Activated T-cell treated with anti-CD3 and anti-CD28 coated beads for 1 hour (primary cell): ENCODE results near the gene IQCN.

ENCODE experiments used
- DNase-seq: peaks from one replicate; pipeline ENCODE4 v3.0.0-alpha.2; 2020; ENCODE audit warnings: low read depth

The IQCN gene

DNA sequence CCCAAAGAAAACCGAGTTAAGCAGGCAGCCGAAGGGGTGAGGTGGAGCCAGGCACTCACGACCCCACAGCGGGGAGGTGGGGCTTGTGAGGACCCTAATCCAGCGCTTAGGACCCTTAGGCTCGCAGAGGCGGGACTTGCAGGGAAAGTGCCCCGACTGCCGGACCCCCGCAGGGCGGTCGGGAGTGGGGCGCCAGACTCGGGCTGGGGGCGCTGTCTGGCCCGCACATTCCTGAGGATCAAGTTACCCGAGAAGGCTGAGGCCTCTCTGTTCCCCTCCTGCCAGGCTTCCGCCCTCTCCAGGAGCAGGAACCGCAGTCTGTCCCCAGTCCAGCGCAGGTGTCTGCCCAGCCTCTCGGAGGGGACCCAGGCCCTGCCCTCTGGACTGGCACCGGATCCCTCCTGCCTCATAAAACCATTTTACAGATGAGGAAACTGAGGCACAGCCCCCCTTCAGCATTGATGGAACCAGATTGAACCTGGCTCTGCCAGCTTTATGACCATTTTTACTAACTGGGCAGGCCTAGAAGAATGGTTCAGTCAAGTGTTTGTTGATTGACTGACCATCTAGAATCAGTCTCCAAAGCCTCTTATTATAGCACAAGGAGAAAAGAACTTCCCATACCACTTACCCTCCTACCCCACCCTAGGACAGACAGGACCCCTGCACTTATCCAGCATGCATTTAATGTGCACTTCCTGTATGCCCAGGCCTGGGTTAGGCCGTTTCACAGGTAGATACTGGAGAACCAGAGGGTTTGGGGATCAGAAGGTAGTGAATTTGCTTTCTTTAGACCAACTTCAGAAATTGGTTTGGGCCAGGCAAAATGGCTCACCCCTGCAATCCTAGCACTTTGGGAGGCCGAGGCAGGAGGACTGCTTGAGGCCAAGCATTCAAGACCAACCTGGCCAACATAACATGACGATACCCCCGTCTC, 13.9 kb upstream of the IQCN start:
- no peak for DNase-seq

GRCh38 chr19:18286973-18287635, 12.9 kb upstream of the IQCN start:
- no peak for DNase-seq

- no peak for DNase-seq
Measured at GRCh38 chr19:18284712-18285360, 10.6 kb upstream of the IQCN start.

DNA sequence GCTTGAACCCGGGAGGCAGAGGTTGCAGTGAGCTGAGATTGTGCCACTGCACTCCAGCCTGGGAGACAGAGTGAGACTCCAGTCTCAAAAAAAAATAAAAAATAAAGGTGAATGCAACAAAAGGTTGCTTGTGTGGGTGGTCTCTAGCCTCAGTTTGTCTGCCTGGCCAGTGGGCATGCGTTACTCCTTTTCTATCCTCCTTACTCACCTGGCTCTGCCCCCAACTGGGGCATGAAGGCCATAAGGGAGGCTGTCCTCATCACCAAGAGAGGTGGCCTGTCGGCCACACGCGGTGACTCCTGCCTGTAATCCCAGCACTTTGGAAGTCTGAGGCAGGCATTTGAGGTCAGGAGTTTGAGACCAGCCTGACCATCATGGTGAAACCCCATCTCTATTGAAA, 9.1 kb upstream of the IQCN start:
- no peak for DNase-seq

DNA sequence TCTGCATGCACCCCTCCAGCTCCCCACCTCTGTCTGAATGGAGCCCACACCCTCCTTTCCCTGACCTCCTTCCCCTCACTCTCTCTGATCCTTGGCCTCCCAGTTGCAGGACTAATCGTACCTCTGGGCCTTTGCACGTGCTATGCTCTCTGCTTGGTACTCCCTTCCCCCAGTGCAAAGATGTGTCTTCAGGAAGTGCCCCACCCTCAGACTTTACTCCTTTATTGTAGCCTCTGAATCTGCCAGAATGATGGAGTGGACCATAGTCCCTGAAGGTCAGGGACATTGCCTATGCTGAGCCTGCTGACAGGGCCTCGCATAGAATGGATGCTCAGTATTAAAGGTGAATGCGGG, 8.5 kb upstream of the IQCN start:
- DNase-seq, result no peak

GRCh38 chr19:18282021-18282787, 8.0 kb upstream of the IQCN start:
- no peak for DNase-seq

GRCh38 chr19:18281082-18282020, 7.1 kb upstream of the IQCN start, which contains the start of gene JUND:
Gene JUND, minus strand, starts transcription at chr19:18281622. Its CDS starts 138 bp downstream, at chr19:18281484.
- DNase-seq, result peak; percentile 94

- peak; percentile 74 for DNase-seq
Measured at GRCh38 chr19:18280247-18281081, 6.2 kb upstream of the IQCN start.

DNA sequence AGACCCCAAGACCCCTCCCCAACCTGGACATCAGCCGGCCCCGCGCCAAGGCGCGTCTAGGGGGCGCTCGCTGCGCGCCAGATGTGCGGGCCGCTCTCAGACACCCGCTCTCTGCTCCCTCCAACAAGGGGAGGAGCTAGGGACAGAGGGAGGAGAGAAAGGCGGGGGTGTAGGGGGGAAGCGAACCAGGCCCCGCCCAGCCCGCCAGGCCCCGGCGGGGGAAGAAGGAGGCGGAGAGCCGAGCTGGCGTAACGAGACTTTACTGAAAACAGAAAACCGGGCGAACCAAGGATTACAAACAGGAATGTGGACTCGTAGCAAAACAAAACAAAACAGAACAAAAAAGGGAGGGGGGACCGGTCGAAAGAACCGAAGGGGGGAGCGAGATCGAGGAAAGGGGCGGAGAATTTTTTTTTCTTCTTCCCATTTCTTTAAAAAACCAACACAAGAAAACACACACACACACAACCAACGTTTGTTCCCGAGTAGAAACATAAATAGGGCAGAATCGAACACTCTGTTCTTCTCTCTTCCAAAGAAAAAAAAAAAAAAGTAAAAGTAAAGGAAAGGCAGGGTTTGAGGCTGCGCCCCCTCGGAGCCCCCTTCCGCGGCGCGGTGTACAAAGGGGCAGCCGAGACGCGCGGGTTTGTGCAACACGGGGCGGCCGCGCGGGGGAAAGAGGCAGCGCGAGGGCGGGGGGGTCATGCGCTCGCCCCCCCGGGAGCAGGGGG, 5.4 kb upstream of the IQCN start:
- DNase-seq, result peak; percentile 84

GRCh38 chr19:18279266-18279515, 4.9 kb upstream of the IQCN start:
- DNase-seq, result no peak

DNA sequence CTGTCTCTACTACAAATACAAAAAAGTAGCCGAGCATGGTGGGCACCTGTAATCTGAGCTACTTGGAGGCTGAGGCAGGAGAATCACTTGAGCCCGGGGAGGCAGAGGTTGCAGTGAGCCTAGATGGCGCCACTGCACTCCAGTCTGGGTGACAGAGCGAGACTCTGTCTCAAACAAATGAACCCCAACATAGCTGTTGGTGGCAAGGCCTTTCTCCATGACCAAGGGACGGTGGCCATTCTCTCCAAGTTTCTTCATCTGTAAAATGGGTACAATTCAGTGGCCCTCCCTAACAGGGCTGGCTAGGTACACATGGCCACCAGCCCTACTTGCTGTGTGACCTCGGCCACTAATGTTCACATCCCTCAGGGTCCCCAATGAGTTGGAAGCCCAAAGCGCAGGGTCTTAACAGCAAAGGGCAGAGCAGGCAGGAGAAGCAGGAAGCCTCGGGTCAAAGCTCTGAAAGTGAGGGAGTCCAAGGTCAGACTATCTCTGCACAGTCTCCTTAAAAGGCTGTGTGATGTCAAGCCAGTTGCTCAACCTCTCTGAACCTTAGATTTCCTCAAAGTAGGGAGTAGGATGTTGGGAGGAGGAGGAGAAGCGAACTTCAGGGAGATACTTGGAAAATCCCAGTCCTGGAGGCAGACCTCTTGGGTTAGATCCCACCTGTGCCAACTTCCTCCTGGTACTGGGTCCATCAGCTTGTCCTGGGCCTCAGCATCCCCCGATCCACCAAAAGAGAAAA, 4.4 kb upstream of the IQCN start:
- DNase-seq, result no peak

DNA sequence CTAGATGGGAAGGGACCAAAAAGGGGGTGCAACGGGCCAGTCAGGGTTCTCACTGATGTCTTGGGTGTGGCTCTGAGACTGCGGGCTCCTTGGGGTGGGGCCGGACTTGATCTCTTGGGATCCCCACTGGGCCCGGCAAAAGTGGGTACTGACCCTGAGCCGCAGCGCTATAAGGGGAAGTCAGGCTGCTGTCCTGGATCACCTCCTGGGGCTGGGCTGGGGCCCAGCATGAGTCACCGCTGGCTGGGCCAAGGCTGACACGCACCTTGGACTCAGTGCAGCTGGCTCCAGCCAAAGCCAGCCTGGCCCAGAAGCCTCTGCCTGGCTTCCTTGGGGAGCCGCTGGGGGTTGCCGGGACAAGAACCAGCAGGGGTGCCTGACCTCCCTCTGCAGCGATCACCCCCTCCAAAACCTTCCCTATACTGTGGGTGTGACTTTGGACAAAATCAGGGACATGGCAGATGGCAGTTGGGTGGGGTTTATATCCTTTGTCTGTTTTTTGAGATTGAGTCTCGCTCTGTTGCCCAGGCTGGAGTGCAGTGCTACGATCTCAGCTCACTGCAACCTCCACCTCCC, 617 bp upstream of the IQCN start:
- no peak for DNase-seq

DNA sequence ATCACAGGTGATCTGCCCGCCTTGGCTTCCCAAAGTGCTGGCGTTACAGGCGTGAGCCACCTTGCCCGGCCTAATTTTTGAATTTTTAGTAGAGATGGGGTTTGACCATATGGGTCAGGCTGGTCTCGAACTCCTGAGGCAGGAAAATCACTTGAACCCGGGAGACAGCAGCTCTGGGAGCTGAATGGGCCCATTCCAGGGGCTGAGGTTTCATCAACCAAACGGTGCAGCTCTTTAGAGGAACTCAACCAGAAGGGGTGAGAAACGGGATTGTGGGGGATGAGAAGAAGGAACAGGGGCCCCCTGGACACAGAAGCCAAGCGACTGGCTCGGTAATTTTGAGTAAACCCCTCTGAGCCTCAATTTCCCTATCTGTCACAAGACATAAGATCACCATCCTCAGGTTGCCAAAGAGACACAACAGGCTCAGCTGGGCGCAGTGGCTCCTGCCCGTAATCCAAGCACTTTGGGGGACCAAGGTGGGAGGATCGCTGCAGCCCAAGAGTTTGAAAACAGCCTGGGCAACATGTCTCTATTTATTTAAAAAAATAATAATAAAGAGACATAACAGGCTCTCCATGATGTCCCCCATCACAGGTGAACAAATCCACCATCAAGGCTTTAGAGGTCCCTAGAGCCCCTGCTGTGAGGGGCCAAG, 562 bp downstream of the IQCN start:
- DNase-seq, result no peak

DNA sequence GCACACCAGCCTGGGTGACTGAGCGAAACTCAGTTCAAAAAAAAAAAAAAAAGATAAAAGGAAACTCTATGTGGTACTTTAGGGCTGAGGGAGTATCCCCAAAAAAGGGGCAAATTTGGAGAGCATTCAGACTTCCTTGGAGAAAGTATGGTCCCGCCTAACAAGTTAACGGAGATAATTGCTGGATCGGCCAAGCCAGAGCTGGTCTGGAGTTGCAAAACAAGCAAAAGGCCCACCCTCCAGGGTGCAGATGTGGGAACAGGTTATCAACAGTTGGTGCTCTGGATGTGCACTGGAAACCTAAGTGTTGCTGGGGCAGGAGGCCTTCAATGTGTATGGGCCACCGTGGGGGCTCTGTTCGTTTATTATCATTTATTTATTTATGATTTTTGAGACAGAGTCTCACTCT, 2.8 kb downstream of the IQCN start:
- DNase-seq, result no peak

- DNase-seq, result no peak
Measured at GRCh38 chr19:18270326-18270725, 3.9 kb downstream of the IQCN start.

GRCh38 chr19:18269070-18269723, 5.1 kb downstream of the IQCN start:
- no peak for DNase-seq
